ENCODE data around the gene THSD8.

DNA sequence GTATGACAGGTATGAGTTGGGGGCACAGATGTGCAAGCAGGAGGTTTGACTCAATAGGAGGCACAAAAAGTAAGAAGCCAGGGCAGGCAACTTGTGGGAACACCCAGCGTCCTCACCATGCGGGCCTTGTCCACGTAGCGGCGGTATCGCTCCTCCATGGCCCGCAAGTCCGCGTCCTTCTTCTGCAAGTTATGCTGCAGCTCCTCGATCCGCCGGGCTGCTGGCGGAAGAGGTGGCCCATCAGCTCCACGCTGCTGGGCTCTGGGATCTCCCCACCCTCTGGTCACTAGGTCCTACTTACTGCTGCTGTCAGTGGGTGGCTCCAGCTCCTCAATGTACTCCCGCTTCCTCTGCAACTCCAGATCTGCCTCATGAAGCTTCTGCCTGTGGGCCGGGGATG is 37.2 kb upstream of the THSD8 start:
- TF ChIP-seq CTCF (IDR thresholded peaks at IDR 0.05; ENCODE audit: low read depth, low read length), result no peak
- no peak for TF ChIP-seq POLR2A (IDR thresholded peaks at IDR 0.05; ENCODE audit: extremely low read depth, insufficient read length)
- no peak for TF ChIP-seq MAX (IDR thresholded peaks at IDR 0.05; ENCODE audit: low read depth, low read length)
- no peak for TF ChIP-seq MYC (IDR thresholded peaks at IDR 0.05; ENCODE audit: low read depth, low read length)
